DOHH2 (cell line): ENCODE results near the gene RAB15.

Experiments
- H3F3A ChIP-seq: fragments of 200-600 bp; sonication (generic), shearing (Covaris generic); 2 replicates; pipeline ENCODE4 v1.6.0; 2016; ENCODE audit warnings: antibody characterized with exemption, mild to moderate bottlenecking; ENCODE audit not compliant: control insufficient read depth, insufficient read depth
- H3K27ac ChIP-seq: fragments of 200-600 bp; sonication (generic); 2 replicates; pipeline ENCODE4 v1.5.1; 2014; ENCODE audit warnings: low read depth, mild to moderate bottlenecking, low read length, moderate library complexity
- H3K27me3 ChIP-seq: fragments of 200-600 bp; sonication (generic); 2 replicates; pipeline ENCODE4 v1.6.1; 2014; ENCODE audit warnings: mild to moderate bottlenecking, low read length, mixed read lengths; ENCODE audit not compliant: control insufficient read depth
- H3K36me3 ChIP-seq: fragments of 200-600 bp; sonication (generic); 2 replicates; pipeline ENCODE4 v1.6.1; 2014; ENCODE audit warnings: mild to moderate bottlenecking, low read length, moderate library complexity, mixed read lengths; ENCODE audit not compliant: control insufficient read depth
- H3K4me1 ChIP-seq: fragments of 200-600 bp; sonication (generic); 2 replicates; pipeline ENCODE4 v1.6.1; 2014; ENCODE audit warnings: mild to moderate bottlenecking, low read length, mixed read lengths; ENCODE audit not compliant: control insufficient read depth
- H3K4me2 ChIP-seq: fragments of 200-600 bp; sonication (generic); 2 replicates; pipeline ENCODE4 v1.6.0; 2014; ENCODE audit warnings: mild to moderate bottlenecking, low read length, moderate library complexity
- H3K4me3 ChIP-seq: fragments of 200-600 bp; sonication (generic); 2 replicates; pipeline ENCODE4 v1.5.1; 2014; ENCODE audit warnings: mild to moderate bottlenecking, low read length, mixed read lengths
- H3K79me2 ChIP-seq: fragments of 200-600 bp; sonication (generic); 2 replicates; pipeline ENCODE4 v1.6.1; 2014; ENCODE audit warnings: mild to moderate bottlenecking, low read length, mixed read lengths; ENCODE audit not compliant: control insufficient read depth
- H3K9me2 ChIP-seq: fragments of 200-600 bp; sonication (generic); replicated peaks from 2 replicates; pipeline ENCODE4 v1.6.1; 2014; ENCODE audit warnings: mild to moderate bottlenecking, low read length, mixed read lengths; ENCODE audit not compliant: control insufficient read depth
- H3K9me3 ChIP-seq: fragments of 200-600 bp; sonication (generic); 2 replicates; pipeline ENCODE4 v1.6.1; 2014; ENCODE audit warnings: antibody characterized with exemption, low read length, mixed read lengths; ENCODE audit not compliant: control insufficient read depth, insufficient read depth
- H4K20me1 ChIP-seq: fragments of 200-600 bp; sonication (generic); 2 replicates; pipeline ENCODE4 v1.6.0; 2014; ENCODE audit warnings: low read depth, mild to moderate bottlenecking, antibody characterized with exemption, low read length, moderate library complexity; ENCODE audit not compliant: control insufficient read depth, insufficient read depth
- CTCF ChIP-seq: fragments of 200-600 bp; sonication (generic); IDR thresholded peaks from one replicate; pipeline ENCODE4 v1.5.1; 2014; ENCODE audit warnings: antibody characterized with exemption, mild to moderate bottlenecking, low read depth, low read length; ENCODE audit not compliant: poor library complexity, severe bottlenecking
- EZH2phosphoT487 ChIP-seq: fragments of 200-600 bp; sonication (generic); IDR thresholded peaks from 2 replicates; pipeline ENCODE4 v1.6.1; 2017; ENCODE audit warnings: borderline replicate concordance, mild to moderate bottlenecking, antibody characterized with exemption, low read length, moderate library complexity, mixed read lengths

Gene RAB15

GRCh38 chr14:64966976-64967375 lies 5.2 kb downstream of the RAB15 start:
- no peak overlapping the region for H3K4me2 ChIP-seq
- H3K4me1 ChIP-seq, result no peaks in the 10 kb centered on the region

GRCh38 chr14:64965356-64966000 lies 6.7 kb downstream of the RAB15 start:
- Histone ChIP-seq H3K27ac (no peak overlapping the region), H3K27me3 (peaks cover 11% of the 10 kb centered on the region), H3K9me2 (no peaks in the 10 kb centered on the region), H3K36me3 (no peaks in the 10 kb centered on the region), H3K4me1 (no peaks in the 10 kb centered on the region), H3K4me3 (no peak overlapping the region), H4K20me1 (no peaks in the 10 kb centered on the region), H3K79me2 (no peaks in the 10 kb centered on the region), H3K4me2 (no peak overlapping the region), H3K9me3 (no peaks in the 10 kb centered on the region), H3F3A (no peaks in the 10 kb centered on the region)
- TF ChIP-seq EZH2phosphoT487 (no peak), CTCF (no peak)

More at GRCh38 chr14:64966976-64967375, 5.2 kb downstream of the RAB15 start:
- no peak overlapping the region for H3K4me3 ChIP-seq
- no peaks in the 10 kb centered on the region for H3K9me3 ChIP-seq
- H3F3A ChIP-seq, result no peaks in the 10 kb centered on the region
- no peaks in the 10 kb centered on the region for H3K9me2 ChIP-seq
- H3K36me3 ChIP-seq, result no peaks in the 10 kb centered on the region
- TF ChIP-seq EZH2phosphoT487, result no peak
- no peak for TF ChIP-seq CTCF
- no peaks in the 10 kb centered on the region for H4K20me1 ChIP-seq
- H3K27me3 ChIP-seq, result peaks cover 26% of the 10 kb centered on the region
- no peaks in the 10 kb centered on the region for H3K79me2 ChIP-seq
- H3K27ac ChIP-seq, result no peak overlapping the region

GRCh38 chr14:64963611-64964010 lies 8.5 kb downstream of the RAB15 start:
- Histone ChIP-seq H4K20me1 (no peaks in the 10 kb centered on the region), H3F3A (no peaks in the 10 kb centered on the region), H3K9me2 (no peaks in the 10 kb centered on the region), H3K79me2 (no peaks in the 10 kb centered on the region), H3K27me3 (no peaks in the 10 kb centered on the region), H3K9me3 (no peaks in the 10 kb centered on the region), H3K4me2 (no peak overlapping the region), H3K27ac (no peak overlapping the region), H3K36me3 (no peaks in the 10 kb centered on the region), H3K4me3 (no peak overlapping the region), H3K4me1 (no peaks in the 10 kb centered on the region)
- TF ChIP-seq EZH2phosphoT487 (no peak), CTCF (peak; percentile 33)
